Subcutaneous adipose tissue (tissue), 4 donors: Measurements from ENCODE around the gene ZNF367. TPM values are rescaled to one million over a fixed set of nuclear protein-coding genes. Genes with fewer than 3 reads are reported as not detected.

Experiments
- CTCF ChIP-seq: fragments of 450-650 bp; IDR thresholded peaks from one replicate; pipeline ENCODE4 v1.5.1; 2016; ENCODE audit warnings: low read depth, mild to moderate bottlenecking, control low read depth, antibody characterized with exemption, moderate library complexity
- total RNA-seq, 4 donors: library from RNA; depleted of rRNA; stranded (reverse); fragments of >200 nt; gene quantifications; one replicate each; pipeline ENCODE4 v1.1.0, GENCODE V29; 2016

The ZNF367 gene
- total RNA-seq, 4 donors from 2014 or later, result 0.49 to 2.1 (median 1.5) TPM

- TF ChIP-seq CTCF, result no peak
Observed at GRCh38 chr9:96398582-96399324, 19.4 kb downstream of the ZNF367 start.

GRCh38 chr9:96395964-96396363 lies 22.2 kb downstream of the ZNF367 start:
- no peak for TF ChIP-seq CTCF

- no peak for TF ChIP-seq CTCF
Observed at GRCh38 chr9:96394832-96395496, 23.2 kb downstream of the ZNF367 start.

GRCh38 chr9:96392263-96392662 lies 25.9 kb downstream of the ZNF367 start:
- no peak for TF ChIP-seq CTCF

- no peak for TF ChIP-seq CTCF
Observed at GRCh38 chr9:96391021-96391765, 27.0 kb downstream of the ZNF367 start.

- TF ChIP-seq CTCF, result no peak
Observed at GRCh38 chr9:96388144-96388543, 30.0 kb downstream of the ZNF367 start.

- TF ChIP-seq CTCF, result no peak
Observed at GRCh38 chr9:96386157-96386556, 32.0 kb downstream of the ZNF367 start.
